ENCODE measurements around the gene CELF2. TPM values are rescaled to one million over a fixed set of nuclear protein-coding genes. Genes with fewer than 3 reads are reported as not detected.
A peak's percentile ranks its signal among the peaks of the same experiment; 100 is the strongest.

The CELF2 gene
- total and polyA plus RNA-seq, 9 of the 15 experiments (the other 6 are each of a cell fraction or from before 2014, with no cell fraction given), result 4.0 to 20.3 (median 11.1) TPM

DNA sequence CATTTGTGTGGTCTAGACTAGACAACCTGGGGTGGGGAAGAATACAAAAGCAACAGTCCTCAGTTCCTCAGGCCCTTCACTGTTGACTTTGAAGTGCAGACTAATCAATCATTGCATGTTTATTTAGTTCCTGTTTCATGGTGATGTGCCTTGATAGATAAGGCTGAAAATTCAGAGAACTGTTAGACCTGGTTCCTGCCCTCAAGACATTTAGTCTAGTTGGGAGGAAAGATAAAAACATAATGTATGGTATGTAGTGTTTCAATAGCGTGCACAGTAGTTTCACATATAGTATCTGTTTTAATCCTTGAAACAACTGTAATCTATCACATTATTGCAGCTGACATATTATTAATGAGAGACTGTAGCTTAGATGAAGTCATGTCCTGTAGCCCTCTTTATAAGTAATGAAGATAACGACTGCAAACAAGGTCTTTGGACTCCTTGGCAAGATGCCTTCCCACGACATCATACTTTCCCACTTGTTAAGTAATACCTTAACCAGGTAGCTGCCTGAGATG is 124.0 kb downstream of the CELF2 start (continued):
- TF ChIP-seq E4F1 (CRISPR knock-in tag; IDR thresholded peaks at IDR 0.05; ENCODE audit: borderline replicate concordance), result no peak
- TF ChIP-seq, protein P1, sequence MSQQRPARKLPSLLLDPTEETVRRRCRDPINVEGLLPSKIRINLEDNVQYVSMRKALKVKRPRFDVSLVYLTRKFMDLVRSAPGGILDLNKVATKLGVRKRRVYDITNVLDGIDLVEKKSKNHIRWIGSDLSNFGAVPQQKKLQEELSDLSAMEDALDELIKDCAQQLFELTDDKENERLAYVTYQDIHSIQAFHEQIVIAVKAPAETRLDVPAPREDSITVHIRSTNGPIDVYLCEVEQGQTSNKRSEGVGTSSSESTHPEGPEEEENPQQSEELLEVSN (IDR thresholded peaks at IDR 0.05; ENCODE audit: borderline replicate concordance in 1 of 2, extremely low read depth in 1 of 2, insufficient read depth in 1 of 2, insufficient read length in 1 of 2, low read depth in 1 of 2, low read length in 1 of 2, poor library complexity in 1 of 2, severe bottlenecking in 1 of 2), result no peak
- peak; percentile 81; the same call in 1 of the 2 replicates for TF ChIP-seq CTBP1 (IDR thresholded peaks at IDR 0.05; ENCODE audit: borderline replicate concordance)
- TF ChIP-seq ZNF778 (CRISPR knock-in tag; IDR thresholded peaks at IDR 0.05), result no peak
- TF ChIP-seq ZNF780A (CRISPR knock-in tag; IDR thresholded peaks at IDR 0.05), result no peak
- TF ChIP-seq SMARCA5 (IDR thresholded peaks at IDR 0.05), result no peak
- TF ChIP-seq ZNF384 (IDR thresholded peaks at IDR 0.05; ENCODE audit: low read depth, low read length), result no peak
- TF ChIP-seq SMARCC2 (IDR thresholded peaks at IDR 0.05; ENCODE audit: low read depth), result peak; percentile 85
- no peak; the same call in 1 of the 2 replicates for TF ChIP-seq ZNF24 (IDR thresholded peaks at IDR 0.05)
- no peak for TF ChIP-seq ZNF146 (CRISPR knock-in tag; IDR thresholded peaks at IDR 0.05; ENCODE audit: unreplicated experiment)
- TF ChIP-seq, protein P2, sequence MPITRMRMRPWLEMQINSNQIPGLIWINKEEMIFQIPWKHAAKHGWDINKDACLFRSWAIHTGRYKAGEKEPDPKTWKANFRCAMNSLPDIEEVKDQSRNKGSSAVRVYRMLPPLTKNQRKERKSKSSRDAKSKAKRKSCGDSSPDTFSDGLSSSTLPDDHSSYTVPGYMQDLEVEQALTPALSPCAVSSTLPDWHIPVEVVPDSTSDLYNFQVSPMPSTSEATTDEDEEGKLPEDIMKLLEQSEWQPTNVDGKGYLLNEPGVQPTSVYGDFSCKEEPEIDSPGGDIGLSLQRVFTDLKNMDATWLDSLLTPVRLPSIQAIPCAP (CRISPR knock-in tag; IDR thresholded peaks at IDR 0.05; ENCODE audit: borderline replicate concordance), result no peak
- no peak for TF ChIP-seq NR2C2 (CRISPR knock-in tag; IDR thresholded peaks at IDR 0.05)
- TF ChIP-seq NR2C2 (tag; IDR thresholded peaks at IDR 0.05), result no peak
- TF ChIP-seq MTF1 (CRISPR knock-in tag; IDR thresholded peaks at IDR 0.05; ENCODE audit: borderline replicate concordance), result no peak
- no peak for TF ChIP-seq ZNF12 (CRISPR knock-in tag; IDR thresholded peaks at IDR 0.05)
- no peak for TF ChIP-seq SAFB (IDR thresholded peaks at IDR 0.05; ENCODE audit: borderline replicate concordance, low read depth, low read length)
- TF ChIP-seq, protein P3, sequence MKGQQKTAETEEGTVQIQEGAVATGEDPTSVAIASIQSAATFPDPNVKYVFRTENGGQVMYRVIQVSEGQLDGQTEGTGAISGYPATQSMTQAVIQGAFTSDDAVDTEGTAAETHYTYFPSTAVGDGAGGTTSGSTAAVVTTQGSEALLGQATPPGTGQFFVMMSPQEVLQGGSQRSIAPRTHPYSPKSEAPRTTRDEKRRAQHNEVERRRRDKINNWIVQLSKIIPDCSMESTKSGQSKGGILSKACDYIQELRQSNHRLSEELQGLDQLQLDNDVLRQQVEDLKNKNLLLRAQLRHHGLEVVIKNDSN (CRISPR knock-in tag; IDR thresholded peaks at IDR 0.05), result no peak
- no peak for TF ChIP-seq ZNF165 (CRISPR knock-in tag; IDR thresholded peaks at IDR 0.05; ENCODE audit: borderline replicate concordance)
- TF ChIP-seq ZFP36 (IDR thresholded peaks at IDR 0.05; ENCODE audit: low read depth, low read length, partially characterized antibody), result no peak
- TF ChIP-seq SRF (CRISPR knock-in tag; IDR thresholded peaks at IDR 0.05), result no peak
- no peak for TF ChIP-seq ZNF76 (CRISPR knock-in tag; IDR thresholded peaks at IDR 0.05; ENCODE audit: borderline replicate concordance)
- no peak for TF ChIP-seq TSC22D4 (tag; IDR thresholded peaks at IDR 0.05)
- TF ChIP-seq POLR2AphosphoS2 (IDR thresholded peaks at IDR 0.05; ENCODE audit: low read length), result no peak
- peak in 1 of 2 experiments; percentile 25; a peak in 1 of 4 replicates for TF ChIP-seq RAD21 (CRISPR knock-in tag; conservative IDR thresholded peaks at IDR 0.05 in 1 of 2, IDR thresholded peaks at IDR 0.05 in 1 of 2)
- no peak for TF ChIP-seq ZNF696 (CRISPR knock-in tag; conservative IDR thresholded peaks at IDR 0.05)

All from K562 (cell line).